HG02973 (cell line): Measurements from ENCODE around the gene UBA7.
"Not testable (repeated sequence)": the region's sequence is repeated elsewhere in the genome, so short reads cannot be mapped to it uniquely, and the experiment has no call there.

Source experiments
- ATAC-seq: cut with Tn5 transposase; IDR thresholded peaks from one replicate; pipeline ENCODE4 v1.9.1; 2021; ENCODE audit warnings: moderate library complexity; ENCODE audit not compliant: unreplicated experiment

The UBA7 gene

GRCh38 chr3:49785565-49786356 lies 28.0 kb downstream of the UBA7 start:
- ATAC-seq: peak; percentile 41

GRCh38 chr3:49782277-49782676 lies 31.5 kb downstream of the UBA7 start:
- not testable (repeated sequence) for ATAC-seq

GRCh38 chr3:49781415-49782199 lies 32.1 kb downstream of the UBA7 start:
- ATAC-seq: no peak

GRCh38 chr3:49780975-49781365 lies 32.8 kb downstream of the UBA7 start:
- not testable (repeated sequence) for ATAC-seq

DNA sequence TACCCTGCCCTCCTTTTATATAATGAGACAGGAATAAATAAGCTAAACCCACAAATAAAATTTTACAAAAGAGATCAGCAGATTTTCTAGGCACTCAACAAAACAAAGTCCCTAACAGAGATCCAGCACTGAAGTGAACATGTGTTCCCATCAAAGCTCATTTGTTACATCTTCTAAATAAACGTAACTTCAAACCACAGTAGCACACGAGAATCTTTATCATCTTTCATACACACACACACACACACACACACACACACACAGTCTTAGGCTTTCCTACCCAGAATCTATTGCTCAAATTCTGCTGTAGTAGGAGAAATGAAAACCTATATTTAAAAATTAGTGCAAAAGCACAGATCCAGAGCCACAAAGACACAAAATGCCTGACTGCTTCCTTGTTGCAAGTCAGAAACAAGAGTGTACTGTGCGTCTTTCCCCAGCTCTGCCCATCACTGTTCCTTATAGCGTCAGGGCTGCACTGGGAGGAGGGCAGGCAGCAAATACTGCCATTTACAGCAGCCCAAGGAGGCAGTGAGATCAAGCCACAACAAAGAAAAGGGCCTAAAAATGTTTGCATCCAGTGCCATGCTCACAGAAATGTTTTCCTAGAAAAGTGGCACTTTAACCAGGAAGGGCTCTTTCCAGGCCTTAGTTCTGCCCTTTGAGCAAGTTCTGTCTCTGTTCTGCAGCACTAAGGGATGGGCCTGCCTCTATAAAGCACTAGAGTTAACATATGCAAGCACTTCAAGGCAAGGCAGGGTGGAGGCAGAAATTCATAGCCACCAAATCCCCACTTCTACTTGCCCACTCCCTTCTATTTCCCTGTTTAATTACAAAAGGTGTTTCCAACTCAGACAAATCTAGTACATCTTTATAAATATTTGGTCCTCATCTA lies 33.4 kb downstream of the UBA7 start:
- ATAC-seq: no peak

- no peak for ATAC-seq
These were observed 34.2 kb downstream of the UBA7 start for GRCh38 chr3:49779358-49780079.

DNA sequence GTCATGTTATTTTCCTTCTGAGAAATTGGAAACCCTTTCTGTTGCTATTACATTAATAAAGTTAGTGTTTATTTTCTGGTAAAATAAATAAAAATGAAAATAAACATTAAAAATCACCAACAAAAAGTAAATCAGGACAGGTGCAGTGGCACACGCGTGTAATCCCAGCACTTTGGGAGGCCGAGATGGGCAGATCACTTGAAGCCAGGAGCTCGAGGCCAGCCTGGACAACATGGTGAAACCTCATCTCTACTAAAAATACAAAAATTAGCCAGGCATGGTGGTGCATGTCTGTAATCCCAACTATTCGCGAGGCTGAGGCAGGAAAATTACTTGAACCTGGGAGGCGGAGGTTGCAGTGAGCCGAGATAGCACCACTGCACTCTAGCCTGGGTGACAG lies 37.7 kb downstream of the UBA7 start:
- not testable (repeated sequence) for ATAC-seq

DNA sequence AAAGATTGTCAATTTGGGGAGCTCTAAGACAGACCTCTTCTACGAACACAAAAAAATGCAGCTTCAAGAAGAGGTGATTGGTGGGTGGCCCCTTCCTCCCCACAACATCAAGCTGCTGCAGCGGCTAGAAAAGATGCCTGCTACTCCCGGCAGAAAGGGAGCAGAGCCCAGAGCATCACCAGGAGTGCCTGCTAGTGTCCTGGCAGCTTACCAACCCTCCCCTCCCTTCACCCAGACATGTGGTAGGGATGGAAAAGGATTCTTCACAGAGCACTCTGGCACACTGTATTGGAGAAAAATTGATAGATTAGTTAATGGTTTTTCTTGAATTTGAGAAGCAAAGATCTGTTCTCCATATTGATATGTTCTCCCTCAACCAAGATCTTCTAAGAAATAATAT lies 38.2 kb downstream of the UBA7 start:
- no peak for ATAC-seq

- no peak for ATAC-seq
These were observed 41.0 kb downstream of the UBA7 start for GRCh38 chr3:49772703-49773102.

DNA sequence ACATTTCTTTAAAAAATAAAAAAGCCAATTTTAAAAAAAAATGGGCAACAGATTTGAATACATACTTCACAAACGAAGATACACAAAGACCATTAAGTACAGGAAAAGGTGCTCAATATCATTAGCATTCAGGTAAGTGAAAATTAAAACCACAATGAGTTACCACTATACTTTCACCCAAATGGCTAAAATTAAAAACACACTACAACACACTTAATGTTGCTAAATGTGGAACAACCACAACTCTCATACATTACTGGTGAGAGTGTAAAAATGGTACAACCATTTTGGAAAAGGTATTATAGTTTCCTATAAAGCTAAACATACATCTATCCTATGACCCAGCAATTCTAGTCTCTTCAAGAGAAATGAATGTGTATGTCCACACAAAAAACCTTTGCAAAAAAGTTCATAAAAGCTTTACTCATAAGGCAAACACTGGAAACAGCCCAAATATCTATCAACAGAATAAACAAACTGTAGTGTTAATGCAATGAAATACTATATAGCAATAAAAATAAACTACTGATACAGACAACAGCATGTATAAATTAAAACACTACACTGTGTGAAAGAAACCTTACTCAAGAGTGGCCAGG lies 42.3 kb downstream of the UBA7 start:
- ATAC-seq: no peak

GRCh38 chr3:49769926-49770325 lies 43.8 kb downstream of the UBA7 start:
- no peak for ATAC-seq

- ATAC-seq: no peak
These were observed 44.4 kb downstream of the UBA7 start for GRCh38 chr3:49769286-49769915.

DNA sequence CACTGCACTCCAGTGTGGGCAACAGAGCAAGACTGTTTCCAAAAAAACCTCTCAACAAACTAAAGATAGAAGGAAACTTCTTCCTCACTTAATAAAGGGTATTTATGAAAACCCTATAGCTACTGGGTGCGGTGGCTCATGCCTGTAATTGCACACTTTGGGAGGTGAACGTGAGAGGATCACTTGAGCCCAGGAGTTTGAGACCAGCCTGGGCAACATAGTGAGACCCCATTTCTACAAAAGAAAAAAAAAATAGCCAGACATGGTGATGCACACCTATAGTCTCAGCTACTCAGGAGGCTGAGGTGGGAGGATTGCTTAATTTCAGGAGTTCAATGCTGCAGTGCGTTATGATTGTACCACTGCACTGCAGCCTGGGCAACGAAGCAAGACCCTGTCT lies 49.8 kb downstream of the UBA7 start:
- no peak for ATAC-seq

- ATAC-seq: no peak
These were observed 52.1 kb downstream of the UBA7 start for GRCh38 chr3:49761661-49762060.

DNA sequence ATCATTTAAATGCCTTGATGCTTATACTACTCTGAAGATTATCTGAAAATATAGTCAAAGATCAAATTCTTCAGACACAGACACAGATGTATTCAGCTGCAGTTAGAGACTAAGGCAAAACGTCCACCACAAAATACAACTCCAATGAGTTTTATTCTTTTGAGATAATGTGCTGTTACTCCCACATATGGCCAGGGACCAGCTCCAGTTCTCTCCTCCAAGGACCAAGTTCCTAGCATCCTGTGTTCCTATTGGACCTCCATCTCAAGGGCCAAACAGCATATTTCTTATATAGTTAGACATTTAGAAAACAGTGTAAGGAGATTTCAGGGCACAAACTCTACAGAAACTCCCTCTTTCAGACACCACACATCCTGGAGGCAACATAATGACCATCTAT lies 54.5 kb downstream of the UBA7 start:
- ATAC-seq: no peak

GRCh38 chr3:49757197-49757596 lies 56.6 kb downstream of the UBA7 start:
- ATAC-seq: no peak

- no peak for ATAC-seq
These were observed 57.7 kb downstream of the UBA7 start for GRCh38 chr3:49756036-49756435.
